Endothelial cell (in vitro differentiated cells): ENCODE measurements around the gene SLX9. TPM values are rescaled to one million over a fixed set of nuclear protein-coding genes. Genes with fewer than 3 reads are reported as not detected.

Experiments used
- DNase-seq: peaks from one replicate; pipeline ENCODE4 v3.0.0; 2021; ENCODE audit warnings: low spot score
- H3K27ac Mint-ChIP-seq: one replicate; pipeline ENCODE4 v1.8.0; 2021; ENCODE audit warnings: mixed read lengths, inconsistent platforms; ENCODE audit not compliant: unreplicated experiment
- H3K27me3 Mint-ChIP-seq: one replicate; pipeline ENCODE4 v1.8.0; 2021; ENCODE audit warnings: mild to moderate bottlenecking, moderate library complexity, mixed read lengths, inconsistent platforms; ENCODE audit not compliant: unreplicated experiment
- H3K36me3 Mint-ChIP-seq: one replicate; pipeline ENCODE4 v1.8.0; 2021; ENCODE audit warnings: mild to moderate bottlenecking, low read depth, mixed read lengths, inconsistent platforms; ENCODE audit not compliant: unreplicated experiment
- H3K4me1 Mint-ChIP-seq: one replicate; pipeline ENCODE4 v1.8.0; 2021; ENCODE audit warnings: mild to moderate bottlenecking, mixed read lengths, inconsistent platforms; ENCODE audit not compliant: unreplicated experiment
- H3K4me3 Mint-ChIP-seq: one replicate; pipeline ENCODE4 v1.8.0; 2021; ENCODE audit warnings: mild to moderate bottlenecking, mixed read lengths, inconsistent platforms; ENCODE audit not compliant: unreplicated experiment
- H3K9me3 Mint-ChIP-seq: one replicate; pipeline ENCODE4 v1.8.0; 2021; ENCODE audit warnings: mixed read lengths, inconsistent platforms; ENCODE audit not compliant: unreplicated experiment
- CTCF ChIP-seq: fragments of 200-600 bp; sonication (generic); IDR thresholded peaks from one replicate; pipeline ENCODE4 v1.5.0; 2021; ENCODE audit warnings: antibody characterized with exemption; ENCODE audit not compliant: unreplicated experiment
- total RNA-seq: library from RNA; stranded (reverse); fragmentation: NEBNext Ultra II Directional; extraction: Animal tissue kit (Norgen Biotek cat#: 25700); gene quantifications from one replicate; pipeline ENCODE4 v1.2.1, GENCODE V29; 2021; ENCODE audit not compliant: unreplicated experiment

SLX9 gene
- total RNA-seq, 1 donor from 2014 or later = 13.7 TPM

DNA sequence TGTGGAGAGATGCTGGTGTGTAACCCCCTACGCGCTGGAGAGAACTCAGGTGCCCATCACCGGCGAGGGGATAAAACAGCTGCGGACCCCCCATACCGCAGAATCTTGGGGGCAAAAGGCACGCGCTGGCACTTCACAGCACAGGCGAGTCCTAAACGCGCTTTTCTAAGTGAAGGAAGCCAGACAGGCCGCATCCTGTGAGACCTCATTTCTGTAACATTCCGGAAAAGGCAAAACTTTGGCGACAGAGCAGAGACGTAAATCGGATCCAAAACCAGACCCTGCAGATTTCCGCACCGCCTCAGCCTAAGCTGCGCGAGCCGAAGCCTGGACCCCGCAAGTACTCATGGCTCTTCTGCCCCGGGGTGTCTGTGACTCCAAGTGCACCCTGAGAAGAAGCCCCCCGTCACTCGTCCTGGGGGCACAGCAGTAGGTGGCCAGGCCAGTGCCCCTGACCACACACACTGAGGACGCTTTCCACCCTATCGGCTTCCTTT, 60.9 kb downstream of the SLX9 start:
- DNase-seq = no peak
- no peak overlapping the region for H3K27ac Mint-ChIP-seq
- TF ChIP-seq CTCF = no peak
- no peaks in the 10 kb centered on the region for H3K36me3 Mint-ChIP-seq
- no peaks in the 10 kb centered on the region for H3K4me1 Mint-ChIP-seq
- H3K9me3 Mint-ChIP-seq = no peaks in the 10 kb centered on the region
- peaks cover 7% of the 10 kb centered on the region for H3K27me3 Mint-ChIP-seq
- no peak overlapping the region for H3K4me3 Mint-ChIP-seq

DNA sequence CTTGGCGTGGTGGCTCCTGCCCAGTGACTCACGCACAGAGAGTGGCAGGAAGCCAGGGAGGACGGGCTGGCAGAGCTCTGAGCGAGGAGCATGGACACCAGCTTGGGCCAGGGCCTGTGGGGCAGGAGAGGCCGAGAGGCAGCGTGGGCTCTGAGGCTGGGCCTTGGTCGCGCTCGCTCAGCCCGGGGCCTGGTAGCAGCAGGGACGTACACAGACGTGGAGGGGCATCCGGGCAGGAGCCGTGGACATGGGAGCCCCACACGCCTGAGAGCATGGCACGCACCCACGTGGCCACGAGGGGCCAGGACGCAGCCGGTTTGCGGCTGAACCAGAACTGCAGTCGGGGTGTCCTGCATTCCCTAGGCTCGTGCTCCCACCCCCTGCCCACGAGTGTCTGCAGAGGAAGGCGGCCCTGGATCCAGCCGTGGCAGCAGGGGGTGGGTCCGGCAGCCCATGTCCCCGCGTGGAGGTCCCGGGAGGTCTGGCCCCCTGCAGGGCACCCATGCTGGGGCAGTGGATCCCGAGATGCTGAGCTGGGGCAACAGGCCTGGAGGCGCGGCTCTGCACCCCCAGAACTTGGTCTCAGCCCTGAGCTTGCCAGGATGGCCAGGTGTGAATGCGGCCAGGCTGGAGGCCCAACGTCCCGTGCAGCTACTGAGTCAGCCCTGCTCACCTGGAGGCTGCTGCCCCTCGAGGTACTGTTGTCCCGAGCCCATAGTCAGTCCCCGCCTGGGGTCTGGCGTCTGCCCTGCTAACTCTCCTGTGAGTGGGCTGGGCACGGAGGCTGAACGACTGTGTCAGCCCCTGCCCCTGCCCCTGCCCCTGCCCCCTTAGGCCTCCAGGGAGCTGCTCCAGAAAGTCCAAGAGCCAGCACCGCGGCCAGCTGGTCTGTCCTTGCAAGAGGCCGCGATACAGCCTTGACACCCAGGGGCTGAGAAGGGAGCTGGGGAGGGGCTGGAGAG, 61.6 kb downstream of the SLX9 start:
- Mint-ChIP-seq H3K27ac (no peak overlapping the region), H3K4me3 (no peak overlapping the region), H3K36me3 (no peaks in the 10 kb centered on the region), H3K9me3 (no peaks in the 10 kb centered on the region), H3K4me1 (no peaks in the 10 kb centered on the region), H3K27me3 (peaks cover 7% of the 10 kb centered on the region)
- no peak for TF ChIP-seq CTCF
- no peak for DNase-seq

GRCh38 chr21:45002381-45003204, 62.8 kb downstream of the SLX9 start:
- no peak overlapping the region for H3K4me3 Mint-ChIP-seq
- H3K9me3 Mint-ChIP-seq = no peaks in the 10 kb centered on the region
- no peaks in the 10 kb centered on the region for H3K4me1 Mint-ChIP-seq
- DNase-seq = no peak
- H3K36me3 Mint-ChIP-seq = no peaks in the 10 kb centered on the region
- no peak overlapping the region for H3K27ac Mint-ChIP-seq
- TF ChIP-seq CTCF = no peak
- peaks cover 8% of the 10 kb centered on the region for H3K27me3 Mint-ChIP-seq

GRCh38 chr21:45003331-45004058, 63.7 kb downstream of the SLX9 start:
- Mint-ChIP-seq H3K36me3 (no peaks in the 10 kb centered on the region), H3K27ac (no peak overlapping the region), H3K9me3 (no peaks in the 10 kb centered on the region), H3K4me1 (no peaks in the 10 kb centered on the region), H3K4me3 (no peak overlapping the region), H3K27me3 (peaks cover 8% of the 10 kb centered on the region)
- TF ChIP-seq CTCF = no peak
- no peak for DNase-seq
